IMR-90 (cell line): ENCODE measurements around the gene KLF8. TPM values are rescaled to one million over a fixed set of nuclear protein-coding genes. Genes with fewer than 3 reads are reported as not detected.

Experiments
- ATAC-seq: fragments of 200-7000 bp; cut with Tn5 transposase; 2 replicates; pipeline ENCODE4 v1.9.1; 2020; ENCODE audit warnings: low read depth, mild to moderate bottlenecking, moderate library complexity
- BruUV-seq: library from RNA; stranded (reverse); fragments of 400-500 nt; replicated peaks from 2 replicates; lab custom pipeline; 2021; lab: Mats Ljungman, UMichigan
- CTCF ChIA-PET: fragments of 300-600 bp; formaldehyde crosslinking; extraction: SDS; loops from one replicate; lab custom pipeline; 2021; ENCODE audit warnings: antibody characterized with exemption; lab: Yijun Ruan, JAX
- POLR2A ChIA-PET: fragments of 300-600 bp; sonication (Branson Sonifier 250); formaldehyde crosslinking; loops from one replicate; lab custom pipeline; 2022; ENCODE audit warnings: antibody characterized with exemption; ENCODE audit not compliant: unreplicated experiment; lab: Charles Lee
- DNase-seq: peaks from one replicate; pipeline ENCODE4 v3.0.0; 2013
- H2AFZ ChIP-seq: replicated peaks from 2 replicates; pipeline ENCODE3; 2013; ENCODE audit warnings: low read length, mild to moderate bottlenecking; ENCODE audit not compliant: poor library complexity
- H2AK5ac ChIP-seq: 2 replicates; pipeline ENCODE4 v1.6.1; 2013; ENCODE audit warnings: low read depth, low read length, inconsistent platforms
- H2AK9ac ChIP-seq: replicated peaks from 2 replicates; pipeline ENCODE3; 2013; ENCODE audit warnings: mild to moderate bottlenecking, low read depth, low read length, moderate library complexity; ENCODE audit not compliant: poor library complexity
- H2BK120ac ChIP-seq: 2 replicates; pipeline ENCODE4 v1.6.1; 2013; ENCODE audit warnings: low read depth, low read length, inconsistent platforms
- H2BK15ac ChIP-seq: 3 replicates; pipeline ENCODE4 v1.6.1; 2013; ENCODE audit warnings: low read depth, low read length, inconsistent platforms
- H2BK20ac ChIP-seq: 2 replicates; pipeline ENCODE4 v1.6.1; 2013; ENCODE audit warnings: low read depth, mild to moderate bottlenecking, inconsistent platforms, low read length, moderate library complexity
- H2BK5ac ChIP-seq: 2 replicates; pipeline ENCODE4 v1.6.1; 2013; ENCODE audit warnings: mild to moderate bottlenecking, low read depth, low read length, inconsistent platforms; ENCODE audit not compliant: poor library complexity, severe bottlenecking
- H3K14ac ChIP-seq: replicated peaks from 2 replicates; pipeline ENCODE4 v1.6.1; 2013; ENCODE audit warnings: low read depth, low read length, inconsistent platforms
- H3K18ac ChIP-seq: 2 replicates; pipeline ENCODE4 v1.6.1; 2013; ENCODE audit warnings: low read depth, low read length, control low read depth
- H3K23ac ChIP-seq: 2 replicates; pipeline ENCODE4 v1.6.1; 2013; ENCODE audit warnings: low read depth, low read length, inconsistent platforms
- H3K27ac ChIP-seq: 2 replicates; pipeline ENCODE4 v1.5.1; 2013; ENCODE audit warnings: mild to moderate bottlenecking, control low read depth, low read length; ENCODE audit not compliant: insufficient read depth
- H3K27me3 ChIP-seq: 2 replicates; pipeline ENCODE4 v1.6.1; 2013; ENCODE audit warnings: low read length; ENCODE audit not compliant: control insufficient read depth, insufficient read depth
- H3K36me3 ChIP-seq: 2 replicates; pipeline ENCODE4 v1.6.1; 2013; ENCODE audit warnings: low read length, mixed read lengths; ENCODE audit not compliant: control insufficient read depth, insufficient read depth
- H3K4ac ChIP-seq: 2 replicates; pipeline ENCODE4 v1.6.1; 2013; ENCODE audit warnings: low read depth, low read length, inconsistent platforms
- H3K4me1 ChIP-seq: 2 replicates; pipeline ENCODE4 v1.6.1; 2013; ENCODE audit warnings: low read length, mixed read lengths; ENCODE audit not compliant: control insufficient read depth, insufficient read depth
- H3K4me2 ChIP-seq: 2 replicates; pipeline ENCODE4 v1.6.1; 2013; ENCODE audit warnings: low read depth, mild to moderate bottlenecking, control low read depth, low read length, moderate library complexity
- H3K4me3 ChIP-seq: 2 replicates; pipeline ENCODE4 v1.5.1; 2013; ENCODE audit warnings: low read depth, mild to moderate bottlenecking, control low read depth, low read length, moderate library complexity; ENCODE audit not compliant: insufficient read depth
- H3K56ac ChIP-seq: 2 replicates; pipeline ENCODE4 v1.6.1; 2013; ENCODE audit warnings: low read length, inconsistent platforms; ENCODE audit not compliant: insufficient read depth; ENCODE audit errors: extremely low read depth
- H3K79me1 ChIP-seq, 2 experiments: 2 replicates each; pipeline ENCODE4 v1.6.1; 2013; ENCODE audit warnings: low read length in 2 of 2, inconsistent platforms in 1 of 2, low read depth in 1 of 2
- H3K9ac ChIP-seq: 2 replicates; pipeline ENCODE4 v1.6.1; 2013; ENCODE audit warnings: low read depth, low read length, control low read depth
- H3K9me1 ChIP-seq: 2 replicates; pipeline ENCODE4 v1.6.1; 2013; ENCODE audit warnings: low read length, inconsistent platforms; ENCODE audit not compliant: insufficient read depth
- H3K9me3 ChIP-seq: 2 replicates; pipeline ENCODE4 v1.6.1; 2013; ENCODE audit warnings: low read length; ENCODE audit not compliant: control insufficient read depth, insufficient read depth
- H4K20me1 ChIP-seq: 2 replicates; pipeline ENCODE4 v1.6.1; 2013; ENCODE audit warnings: low read length, inconsistent platforms; ENCODE audit not compliant: insufficient read depth
- H4K5ac ChIP-seq: 2 replicates; pipeline ENCODE4 v1.6.1; 2013; ENCODE audit warnings: mild to moderate bottlenecking, low read depth, low read length, control low read depth
- H4K8ac ChIP-seq, 2 experiments: 2 replicates each; pipeline ENCODE4 v1.6.1; 2013; ENCODE audit warnings: low read depth in 2 of 2, low read length in 2 of 2, control low read depth in 1 of 2, inconsistent platforms in 1 of 2
- H4K91ac ChIP-seq: 2 replicates; pipeline ENCODE4 v1.6.1; 2013; ENCODE audit warnings: low read depth, low read length, inconsistent platforms; ENCODE audit not compliant: insufficient read depth
- MAFK ChIP-seq: IDR thresholded peaks from 2 replicates; pipeline ENCODE4 v1.6.1; 2012; ENCODE audit warnings: low read depth, low read length, improper control_type of control experiment
- MXI1 ChIP-seq: IDR thresholded peaks from 2 replicates; pipeline ENCODE4 v1.6.1; 2012; ENCODE audit warnings: low read depth, mild to moderate bottlenecking, low read length, moderate library complexity, borderline replicate concordance
- RAD21 ChIP-seq: IDR thresholded peaks from 2 replicates; pipeline ENCODE4 v1.6.1; 2012; ENCODE audit warnings: low read length, improper control_type of control experiment
- RCOR1 ChIP-seq: IDR thresholded peaks from 2 replicates; pipeline ENCODE4 v1.6.1; 2012; ENCODE audit warnings: mild to moderate bottlenecking, low read length, improper control_type of control experiment; ENCODE audit not compliant: insufficient replicate concordance
- SMC3 ChIP-seq: fragments of 150-350 bp; IDR thresholded peaks from 2 replicates; pipeline ENCODE4 v1.6.1; 2016; ENCODE audit warnings: low read depth, mild to moderate bottlenecking, antibody characterized with exemption, low read length, moderate library complexity
- WGBS, 2 experiments: methylation state at CpG; one replicate each; pipeline versions ENCODE4 v1.1.5 to v1.1.7; 2013; ENCODE audit warnings: missing lambda C conversion rate in 2 of 2; ENCODE audit not compliant: insufficient read length in 1 of 2; ENCODE audit errors: extremely low coverage in 2 of 2; 5-methylcytosine and 5-hydroxymethylcytosine counted together
- dilution Hi-C: fragments of 300-500 bp; cut with HindIII; formaldehyde crosslinking; loops from one replicate; pipeline ENCODE4 v1.14.3; 2018; ENCODE audit warnings: low sequenced_read_pairs; ENCODE audit not compliant: unreplicated experiment
- in situ Hi-C: fragments of 300-500 bp; cut with MboI; formaldehyde crosslinking; loops from 3 replicates; pipeline ENCODE4 v1.14.3; 2019; ENCODE audit warnings: low sequenced_read_pairs, inconsistent platforms, mixed read lengths
- intact Hi-C: fragments of 100-400 bp; cut with micrococcal nuclease; formaldehyde crosslinking; loops from 2 replicates; pipeline ENCODE4 v1.10.0; 2022
- polyA plus RNA-seq, 3 experiments: library from polyadenylated mRNA; depleted of rRNA; stranded (reverse); fragments of >200 nt; gene quantifications; 2 replicates each; pipeline ENCODE4 v1.2.3, GENCODE V29; 2012; ENCODE audit warnings: low replicate concordance in 1 of 3
- total RNA-seq: library from RNA; depleted of rRNA; stranded (reverse); fragments of >200 nt; gene quantifications from 2 replicates; pipeline ENCODE4 v1.2.3, GENCODE V29; 2012
- TF ChIP-seq, protein P1 (sequence below): fragments of 150-350 bp; IDR thresholded peaks from 2 replicates; pipeline ENCODE4 v1.6.1; 2016; ENCODE audit warnings: low read depth, mild to moderate bottlenecking, low read length, moderate library complexity, borderline replicate concordance
- TF ChIP-seq, protein P2 (sequence below): conservative IDR thresholded peaks from 2 replicates; pipeline ENCODE4 v1.5.1; 2012; ENCODE audit warnings: mild to moderate bottlenecking, low read depth, low read length, improper control_type of control experiment

KLF8 gene
- total and polyA plus RNA-seq, 2 of the 4 experiments (the other 2 are of a cell fraction), result 0.07 TPM; not detected in 1

DNA sequence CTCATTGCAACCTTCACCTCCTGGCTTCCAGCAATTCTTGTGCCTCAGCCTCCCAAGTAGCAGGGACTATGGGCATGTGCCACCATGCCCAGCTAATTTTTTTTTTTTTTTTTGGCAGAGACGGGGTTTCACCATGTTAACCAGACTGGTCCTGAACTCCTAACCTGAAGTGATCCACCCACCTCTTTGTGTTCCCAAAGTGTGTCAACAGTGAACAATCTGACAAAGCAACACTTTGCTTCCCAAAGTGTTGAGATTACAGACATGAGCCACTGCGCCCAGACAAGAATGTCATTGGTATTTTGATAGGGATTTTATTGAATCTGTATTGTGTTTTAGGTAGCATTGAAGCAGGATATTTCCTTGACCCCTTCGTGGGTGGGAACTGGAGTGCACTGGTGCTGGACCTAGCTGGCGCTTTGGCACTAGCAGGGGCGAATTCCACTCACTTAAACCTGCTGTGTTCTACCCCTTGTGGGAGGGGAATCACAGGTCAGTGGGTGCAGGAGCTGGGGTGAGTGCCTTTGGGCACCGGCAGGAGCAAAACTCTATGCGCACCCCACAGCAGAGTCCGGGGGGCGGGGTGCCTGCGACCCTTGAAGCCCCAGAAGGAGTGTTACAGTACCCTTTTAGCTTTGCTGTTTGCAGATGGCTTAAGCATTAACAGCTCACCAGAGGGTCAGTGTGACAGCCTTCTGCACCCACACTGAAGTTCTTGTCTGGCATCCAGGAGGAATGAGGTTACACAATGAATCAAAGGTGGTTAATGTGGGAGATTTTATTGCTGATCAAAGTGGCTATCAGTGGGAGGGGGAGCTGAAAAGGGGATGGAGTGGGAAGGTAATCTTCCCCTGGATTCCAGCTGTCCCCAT is 21.9 kb downstream of the KLF8 start:
- DNase-seq, result no peak
- BruUV-seq, result no TSS peak
- Histone ChIP-seq H2AFZ (no peak overlapping the region), H3K27me3 (no peaks in the 10 kb centered on the region; the same call in 1 of the 2 replicates), H3K9me3 (no peaks in the 10 kb centered on the region), H4K5ac (no peak overlapping the region), H3K9me1 (no peaks in the 10 kb centered on the region), H2BK120ac (no peak overlapping the region), H3K23ac (no peak overlapping the region), H3K4me2 (no peak overlapping the region), H3K4me3 (no peak overlapping the region), H4K8ac (no peak overlapping the region), H4K91ac (no peak overlapping the region), H3K79me1 (no peaks in the 10 kb centered on the region), H2AK5ac (no peak overlapping the region), H2BK5ac (no peak overlapping the region), H2AK9ac (no peak overlapping the region), H2BK20ac (no peak overlapping the region), H3K4me1 (no peaks in the 10 kb centered on the region), H3K4ac (no peak overlapping the region), H3K56ac (no peak overlapping the region), H3K14ac (no peak overlapping the region), H2BK15ac (no peak overlapping the region), H3K9ac (no peak overlapping the region), H3K27ac (no peak overlapping the region), H3K18ac (no peak overlapping the region), H3K36me3 (no peaks in the 10 kb centered on the region), H4K20me1 (no peaks in the 10 kb centered on the region)
- no peak for ATAC-seq
- ChIA-PET POLR2A (no interaction called here), CTCF (no interaction called here)
- dilution Hi-C loops, result no loop called here
- in situ Hi-C loops, result loop anchor here (10.0 kb wide), 1 partner anchor 1119 kb away; no protein-coding TSS in a partner anchor
- WGBS, 2 experiments, result 58% methylated on average over 3 of the region's 10 CpGs; no CpG with 5 or more reads in 1 of the 2 experiments
- no peak for TF ChIP-seq RAD21
- no peak for TF ChIP-seq MXI1
- no peak for TF ChIP-seq MAFK
- TF ChIP-seq, protein P1, sequence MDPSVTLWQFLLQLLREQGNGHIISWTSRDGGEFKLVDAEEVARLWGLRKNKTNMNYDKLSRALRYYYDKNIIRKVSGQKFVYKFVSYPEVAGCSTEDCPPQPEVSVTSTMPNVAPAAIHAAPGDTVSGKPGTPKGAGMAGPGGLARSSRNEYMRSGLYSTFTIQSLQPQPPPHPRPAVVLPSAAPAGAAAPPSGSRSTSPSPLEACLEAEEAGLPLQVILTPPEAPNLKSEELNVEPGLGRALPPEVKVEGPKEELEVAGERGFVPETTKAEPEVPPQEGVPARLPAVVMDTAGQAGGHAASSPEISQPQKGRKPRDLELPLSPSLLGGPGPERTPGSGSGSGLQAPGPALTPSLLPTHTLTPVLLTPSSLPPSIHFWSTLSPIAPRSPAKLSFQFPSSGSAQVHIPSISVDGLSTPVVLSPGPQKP, result no peak
- TF ChIP-seq SMC3, result no peak
- TF ChIP-seq RCOR1, result no peak
- TF ChIP-seq, protein P2, sequence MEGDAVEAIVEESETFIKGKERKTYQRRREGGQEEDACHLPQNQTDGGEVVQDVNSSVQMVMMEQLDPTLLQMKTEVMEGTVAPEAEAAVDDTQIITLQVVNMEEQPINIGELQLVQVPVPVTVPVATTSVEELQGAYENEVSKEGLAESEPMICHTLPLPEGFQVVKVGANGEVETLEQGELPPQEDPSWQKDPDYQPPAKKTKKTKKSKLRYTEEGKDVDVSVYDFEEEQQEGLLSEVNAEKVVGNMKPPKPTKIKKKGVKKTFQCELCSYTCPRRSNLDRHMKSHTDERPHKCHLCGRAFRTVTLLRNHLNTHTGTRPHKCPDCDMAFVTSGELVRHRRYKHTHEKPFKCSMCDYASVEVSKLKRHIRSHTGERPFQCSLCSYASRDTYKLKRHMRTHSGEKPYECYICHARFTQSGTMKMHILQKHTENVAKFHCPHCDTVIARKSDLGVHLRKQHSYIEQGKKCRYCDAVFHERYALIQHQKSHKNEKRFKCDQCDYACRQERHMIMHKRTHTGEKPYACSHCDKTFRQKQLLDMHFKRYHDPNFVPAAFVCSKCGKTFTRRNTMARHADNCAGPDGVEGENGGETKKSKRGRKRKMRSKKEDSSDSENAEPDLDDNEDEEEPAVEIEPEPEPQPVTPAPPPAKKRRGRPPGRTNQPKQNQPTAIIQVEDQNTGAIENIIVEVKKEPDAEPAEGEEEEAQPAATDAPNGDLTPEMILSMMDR, result no peak
- intact Hi-C loops, result no loop called here
